Chondrocyte (in vitro differentiated cells): ENCODE data around the gene GPS1. TPM values are rescaled to one million over a fixed set of nuclear protein-coding genes. Genes with fewer than 3 reads are reported as not detected.

ENCODE experiments used
- DNase-seq: peaks from one replicate; pipeline ENCODE4 v3.0.0; 2021; ENCODE audit warnings: mixed read lengths, low spot score
- H3K27ac Mint-ChIP-seq: one replicate; pipeline ENCODE4 v1.8.0; 2021; ENCODE audit warnings: mild to moderate bottlenecking, moderate library complexity, mixed read lengths; ENCODE audit not compliant: unreplicated experiment
- H3K27me3 Mint-ChIP-seq: 2 replicates; pipeline ENCODE4 v1.8.0; 2021; ENCODE audit warnings: low read depth, mixed read lengths
- H3K36me3 Mint-ChIP-seq: 2 replicates; pipeline ENCODE4 v1.8.0; 2021; ENCODE audit warnings: low read depth, mixed read lengths
- H3K4me1 Mint-ChIP-seq: 2 replicates; pipeline ENCODE4 v1.8.0; 2021; ENCODE audit warnings: low read depth, mild to moderate bottlenecking, mixed read lengths
- H3K4me3 Mint-ChIP-seq: one replicate; pipeline ENCODE4 v1.8.0; 2021; ENCODE audit warnings: mild to moderate bottlenecking, moderate library complexity, mixed read lengths; ENCODE audit not compliant: unreplicated experiment
- H3K9me3 Mint-ChIP-seq: 2 replicates; pipeline ENCODE4 v1.8.0; 2021; ENCODE audit warnings: low read depth, mixed read lengths
- total RNA-seq: library from RNA; stranded (reverse); gene quantifications from 3 replicates; pipeline ENCODE4 v1.2.1, GENCODE V29; 2021
- TF ChIP-seq, protein P1 (sequence below): fragments of 200-600 bp; sonication (generic); IDR thresholded peaks from 2 replicates; pipeline ENCODE4 v1.5.0; 2021; ENCODE audit warnings: antibody characterized with exemption, mild to moderate bottlenecking, moderate library complexity

GPS1 gene
- total RNA-seq, 1 donor from 2014 or later, result 82.8 TPM

DNA sequence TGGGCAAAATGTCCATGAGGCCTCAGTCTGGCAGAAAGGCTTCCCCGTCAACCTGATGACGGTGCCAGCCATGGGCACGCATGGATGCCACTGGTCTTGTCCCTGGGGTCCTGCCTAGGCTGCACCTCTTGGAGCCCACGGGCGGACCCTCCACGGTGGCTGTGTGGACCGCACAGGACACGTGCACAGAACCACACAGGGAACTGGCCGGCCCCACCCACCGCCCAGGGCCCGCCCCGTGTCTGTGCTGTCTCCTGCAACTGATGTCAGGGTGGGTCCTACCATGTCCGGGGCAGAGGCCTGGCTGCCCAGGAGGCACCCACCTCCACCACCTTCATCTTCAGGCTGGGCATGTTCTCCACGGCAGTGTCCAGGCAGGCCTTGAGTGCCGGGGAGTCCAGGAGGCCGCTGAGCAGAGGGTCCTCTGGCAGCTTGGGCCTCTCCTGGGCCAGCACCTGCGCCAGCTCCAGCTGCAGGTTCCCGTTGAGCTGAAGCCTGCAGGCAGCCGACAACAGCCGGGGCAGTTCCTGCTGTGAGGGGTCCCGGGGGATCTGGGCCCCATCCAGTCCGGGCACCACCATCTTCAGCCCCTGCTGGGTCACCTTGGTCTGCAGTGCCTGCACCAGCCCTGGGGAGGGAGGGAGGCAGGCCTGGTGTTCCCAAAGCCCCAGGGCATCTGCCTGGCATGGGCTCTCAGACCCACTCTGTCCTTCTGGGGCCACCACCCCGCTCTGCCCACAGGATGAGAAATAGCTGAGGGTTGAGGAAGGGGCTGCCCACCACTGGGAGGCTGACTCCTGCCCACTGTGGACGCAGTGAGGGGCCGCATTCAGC is 34.5 kb downstream of the GPS1 start:
- Mint-ChIP-seq H3K27ac (no peak overlapping the region), H3K27me3 (no peaks in the 10 kb centered on the region), H3K4me1 (no peaks in the 10 kb centered on the region), H3K9me3 (no peaks in the 10 kb centered on the region), H3K36me3 (peaks cover 9% of the 10 kb centered on the region), H3K4me3 (no peak overlapping the region)
- TF ChIP-seq, protein P1, sequence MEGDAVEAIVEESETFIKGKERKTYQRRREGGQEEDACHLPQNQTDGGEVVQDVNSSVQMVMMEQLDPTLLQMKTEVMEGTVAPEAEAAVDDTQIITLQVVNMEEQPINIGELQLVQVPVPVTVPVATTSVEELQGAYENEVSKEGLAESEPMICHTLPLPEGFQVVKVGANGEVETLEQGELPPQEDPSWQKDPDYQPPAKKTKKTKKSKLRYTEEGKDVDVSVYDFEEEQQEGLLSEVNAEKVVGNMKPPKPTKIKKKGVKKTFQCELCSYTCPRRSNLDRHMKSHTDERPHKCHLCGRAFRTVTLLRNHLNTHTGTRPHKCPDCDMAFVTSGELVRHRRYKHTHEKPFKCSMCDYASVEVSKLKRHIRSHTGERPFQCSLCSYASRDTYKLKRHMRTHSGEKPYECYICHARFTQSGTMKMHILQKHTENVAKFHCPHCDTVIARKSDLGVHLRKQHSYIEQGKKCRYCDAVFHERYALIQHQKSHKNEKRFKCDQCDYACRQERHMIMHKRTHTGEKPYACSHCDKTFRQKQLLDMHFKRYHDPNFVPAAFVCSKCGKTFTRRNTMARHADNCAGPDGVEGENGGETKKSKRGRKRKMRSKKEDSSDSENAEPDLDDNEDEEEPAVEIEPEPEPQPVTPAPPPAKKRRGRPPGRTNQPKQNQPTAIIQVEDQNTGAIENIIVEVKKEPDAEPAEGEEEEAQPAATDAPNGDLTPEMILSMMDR, result no peak
- no peak for DNase-seq

DNA sequence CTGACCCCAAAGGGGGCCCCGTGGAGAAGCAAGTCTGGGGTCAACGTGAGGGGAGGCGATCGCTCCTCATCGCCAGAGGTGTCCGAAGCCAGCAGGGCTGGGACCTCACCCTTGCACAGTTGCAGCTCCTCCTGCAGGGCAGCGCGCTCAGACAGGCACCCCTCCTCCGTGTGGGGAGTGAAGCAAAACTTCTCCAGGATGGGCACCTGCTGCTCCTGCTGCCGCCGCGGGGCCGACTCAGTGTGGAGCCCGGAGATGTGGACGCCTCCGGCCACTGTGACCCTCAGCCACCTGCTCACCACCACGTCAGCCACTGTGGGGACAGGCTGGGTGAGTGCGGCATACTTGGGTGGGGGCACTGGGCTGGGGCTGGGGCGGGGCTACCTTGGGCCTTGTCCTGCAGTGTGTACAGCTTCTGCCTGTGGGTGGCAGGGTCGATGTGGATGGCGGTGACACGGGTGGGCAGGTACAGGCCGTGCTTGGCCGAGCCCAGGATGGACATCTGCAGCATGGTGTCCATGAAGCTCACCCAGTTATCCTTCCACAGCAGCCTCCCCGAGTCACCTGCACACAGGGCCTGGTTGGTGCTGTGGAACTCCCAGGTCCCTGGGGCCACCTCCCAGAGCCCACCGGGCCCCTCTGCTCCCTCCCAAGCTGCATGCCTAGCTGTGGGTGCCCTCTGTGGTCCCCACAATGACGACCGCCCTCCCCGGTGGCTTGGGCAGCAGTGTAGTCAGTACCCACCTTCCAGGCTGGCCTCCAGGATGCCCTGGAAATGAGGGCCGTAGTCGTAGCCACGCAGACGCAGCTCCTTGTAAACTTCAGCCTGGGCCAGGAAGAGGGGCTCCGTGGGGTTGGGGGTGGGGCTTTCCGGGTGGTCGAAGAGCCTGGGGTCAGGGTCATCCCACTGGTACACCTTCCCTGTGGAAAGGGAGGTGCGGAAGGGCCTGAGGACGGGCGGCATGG is 35.5 kb downstream of the GPS1 start:
- no peak for DNase-seq

DNA sequence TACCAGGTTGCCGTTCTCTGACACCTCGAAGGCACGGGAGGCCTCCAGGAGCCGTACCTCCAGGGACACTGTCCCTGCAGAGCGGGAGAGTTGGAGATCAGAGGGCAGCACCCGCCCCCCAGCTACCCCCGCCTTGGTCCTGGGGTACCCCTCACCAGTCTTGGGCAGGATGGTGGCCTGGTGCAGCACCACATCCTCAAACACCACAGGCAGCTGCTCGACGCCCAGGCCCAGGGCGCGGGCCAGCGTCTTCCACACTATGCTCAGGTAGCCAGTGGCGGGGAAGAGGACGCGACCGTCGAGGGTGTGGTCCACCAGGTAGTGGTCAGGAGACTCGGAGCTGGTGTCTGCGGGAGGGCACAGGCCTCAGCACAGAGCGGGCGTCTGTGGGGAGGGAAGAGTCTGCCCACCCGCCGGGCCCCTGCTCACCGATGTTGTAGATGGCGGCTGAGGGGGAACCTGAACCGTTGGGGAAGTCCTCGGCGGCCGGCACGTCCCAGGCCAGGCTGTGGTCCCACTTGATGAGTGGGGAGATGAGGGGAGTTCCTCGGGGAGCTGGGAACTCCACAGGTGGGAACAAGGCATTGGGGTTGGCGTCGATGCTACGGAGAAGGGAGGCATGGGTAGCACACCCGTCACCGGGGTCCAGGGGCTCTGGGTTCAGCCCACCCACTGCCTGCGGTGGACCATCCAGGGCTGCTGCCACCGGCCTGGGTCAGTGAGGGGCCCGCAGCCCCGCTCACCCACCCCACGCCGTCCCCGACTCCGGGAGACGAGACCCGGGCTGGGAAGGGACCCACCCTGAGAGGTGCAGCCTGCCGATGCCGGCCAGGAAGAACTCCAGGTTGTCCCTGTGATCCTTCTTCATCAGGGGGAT is 36.5 kb downstream of the GPS1 start:
- Mint-ChIP-seq H3K4me1 (no peaks in the 10 kb centered on the region), H3K36me3 (peaks cover 11% of the 10 kb centered on the region), H3K4me3 (no peak overlapping the region), H3K27me3 (no peaks in the 10 kb centered on the region), H3K27ac (no peak overlapping the region), H3K9me3 (no peaks in the 10 kb centered on the region)
- TF ChIP-seq, protein P1, result no peak
- no peak for DNase-seq

More for the DNA sequence above, 35.5 kb downstream of the GPS1 start:
- no peaks in the 10 kb centered on the region for H3K9me3 Mint-ChIP-seq
- TF ChIP-seq, protein P1, result no peak
- no peaks in the 10 kb centered on the region for H3K27me3 Mint-ChIP-seq
- no peak overlapping the region for H3K27ac Mint-ChIP-seq
- no peaks in the 10 kb centered on the region for H3K4me1 Mint-ChIP-seq
- peaks cover 10% of the 10 kb centered on the region for H3K36me3 Mint-ChIP-seq
- no peak overlapping the region for H3K4me3 Mint-ChIP-seq

DNA sequence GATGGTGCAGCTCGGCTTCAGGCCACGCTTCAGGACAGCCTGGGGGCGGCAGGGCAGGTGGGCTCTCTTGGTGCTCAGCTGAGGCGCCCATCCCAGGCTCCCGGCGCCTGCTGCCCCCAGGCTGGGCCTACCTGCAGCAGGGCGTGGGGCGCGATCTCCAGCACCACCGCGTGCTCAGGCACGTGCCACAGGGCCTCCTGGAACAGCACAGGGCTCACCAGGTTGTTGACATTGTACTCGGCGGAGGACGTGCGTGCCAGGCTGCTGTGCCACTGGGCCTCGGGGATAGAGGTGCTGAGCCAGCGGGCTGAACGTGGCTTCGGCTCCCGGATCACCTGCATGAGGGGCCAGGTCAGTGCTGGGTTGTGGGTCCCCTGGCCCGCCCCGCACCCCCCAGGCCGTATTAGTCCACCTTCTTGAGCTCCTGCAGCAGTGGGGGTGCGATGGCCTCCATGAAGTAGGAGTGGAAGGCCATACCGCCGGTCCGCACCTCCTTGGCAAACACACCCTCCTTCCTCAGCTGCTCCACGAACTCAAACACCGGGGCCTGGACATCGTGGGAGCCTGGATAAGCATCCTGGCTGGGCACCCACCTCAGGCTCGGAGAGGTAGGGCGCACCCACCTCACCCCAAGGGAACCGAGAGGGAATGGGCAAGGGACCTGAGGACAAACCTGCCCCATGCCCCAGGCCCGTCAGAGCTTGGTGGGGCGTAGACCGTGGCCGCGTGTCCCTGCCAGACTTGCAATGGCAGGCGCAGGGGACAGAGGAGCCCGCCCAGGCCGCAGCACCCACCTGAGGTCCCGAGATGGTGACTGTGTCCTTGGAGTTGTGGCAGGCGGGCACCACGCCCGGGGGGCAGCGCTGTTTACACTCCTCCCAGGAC is 37.4 kb downstream of the GPS1 start:
- Mint-ChIP-seq H3K36me3 (peaks cover 11% of the 10 kb centered on the region), H3K4me1 (no peaks in the 10 kb centered on the region), H3K4me3 (no peak overlapping the region)

More for the DNA sequence above, 37.4 kb downstream of the GPS1 start:
- DNase-seq, result no peak
- no peak overlapping the region for H3K27ac Mint-ChIP-seq
- no peaks in the 10 kb centered on the region for H3K9me3 Mint-ChIP-seq
- TF ChIP-seq, protein P1, result no peak
- H3K27me3 Mint-ChIP-seq, result no peaks in the 10 kb centered on the region
